ENCODE results near the gene ELP4.
"Not testable (repeated sequence)": the region's sequence is repeated elsewhere in the genome, so short reads cannot be mapped to it uniquely, and the experiment has no call there.

ELP4 gene

GRCh38 chr11:31645747-31646146, 136.2 kb downstream of the ELP4 start:
- DNase-seq (ENCODE audit: low spot score), result no peak

GRCh38 chr11:31646216-31646615, 136.6 kb downstream of the ELP4 start:
- DNase-seq (ENCODE audit: low spot score), result no peak

GRCh38 chr11:31649129-31649966, 139.8 kb downstream of the ELP4 start:
- no peak for DNase-seq (ENCODE audit: low spot score)

- DNase-seq (ENCODE audit: low spot score), result no peak
These were observed 141.6 kb downstream of the ELP4 start for GRCh38 chr11:31651208-31651607.

- no peak for DNase-seq (ENCODE audit: low spot score)
These were observed 142.3 kb downstream of the ELP4 start for GRCh38 chr11:31651822-31652221.

- DNase-seq (ENCODE audit: low spot score), result no peak
These were observed 143.0 kb downstream of the ELP4 start for GRCh38 chr11:31652528-31652927.

GRCh38 chr11:31655483-31655882, 145.9 kb downstream of the ELP4 start:
- no peak for DNase-seq (ENCODE audit: low spot score)

GRCh38 chr11:31656051-31656450, 146.5 kb downstream of the ELP4 start:
- DNase-seq (ENCODE audit: low spot score), result no peak

- DNase-seq (ENCODE audit: low spot score), result no peak
These were observed 147.5 kb downstream of the ELP4 start for GRCh38 chr11:31657091-31657490.

- DNase-seq (ENCODE audit: low spot score), result no peak
These were observed 154.6 kb downstream of the ELP4 start for GRCh38 chr11:31664129-31664528.

- no peak for DNase-seq (ENCODE audit: low spot score)
These were observed 155.4 kb downstream of the ELP4 start for GRCh38 chr11:31664954-31665353.

GRCh38 chr11:31671681-31672080, 162.1 kb downstream of the ELP4 start:
- no peak for DNase-seq (ENCODE audit: low spot score)

GRCh38 chr11:31673108-31673507, 163.5 kb downstream of the ELP4 start:
- DNase-seq (ENCODE audit: low spot score), result not testable (repeated sequence)

GRCh38 chr11:31676280-31676982, 166.9 kb downstream of the ELP4 start:
- DNase-seq (ENCODE audit: low spot score), result no peak

- no peak for DNase-seq (ENCODE audit: low spot score)
These were observed 171.2 kb downstream of the ELP4 start for GRCh38 chr11:31680770-31681169.

GRCh38 chr11:31687256-31687655, 177.7 kb downstream of the ELP4 start:
- no peak for DNase-seq (ENCODE audit: low spot score)

- DNase-seq (ENCODE audit: low spot score), result no peak
These were observed 178.3 kb downstream of the ELP4 start for GRCh38 chr11:31687861-31688260.

- no peak for DNase-seq (ENCODE audit: low spot score)
These were observed 180.0 kb downstream of the ELP4 start for GRCh38 chr11:31689559-31689958.

- no peak for DNase-seq (ENCODE audit: low spot score)
These were observed 180.5 kb downstream of the ELP4 start for GRCh38 chr11:31690041-31690440.

- no peak for DNase-seq (ENCODE audit: low spot score)
These were observed 180.9 kb downstream of the ELP4 start for GRCh38 chr11:31690516-31690915.

GRCh38 chr11:31692466-31692865, 182.9 kb downstream of the ELP4 start:
- DNase-seq (ENCODE audit: low spot score), result no peak

- DNase-seq (ENCODE audit: low spot score), result not testable (repeated sequence)
These were observed 187.5 kb downstream of the ELP4 start for GRCh38 chr11:31697049-31697448.

- DNase-seq (ENCODE audit: low spot score), result no peak
These were observed 189.5 kb downstream of the ELP4 start for GRCh38 chr11:31699066-31699465.

Measured in left forelimb (tissue), 1 donor.